Glutamatergic neuron (in vitro differentiated cells): ENCODE results near the gene PTGR2. TPM values are rescaled to one million over a fixed set of nuclear protein-coding genes. Genes with fewer than 3 reads are reported as not detected.
A peak's percentile ranks its signal among the peaks of the same experiment; 100 is the strongest.
"Not testable (repeated sequence)": the region's sequence is repeated elsewhere in the genome, so short reads cannot be mapped to it uniquely, and the experiment has no call there.

Source experiments
- DNase-seq: peaks from one replicate; pipeline ENCODE4 v3.0.0; 2022
- H3K27ac Mint-ChIP-seq: one replicate; pipeline ENCODE4 v1.8.0; 2020; ENCODE audit warnings: mild to moderate bottlenecking, mixed read lengths, inconsistent platforms; ENCODE audit not compliant: unreplicated experiment
- H3K27me3 Mint-ChIP-seq: one replicate; pipeline ENCODE4 v1.8.0; 2020; ENCODE audit warnings: mild to moderate bottlenecking, moderate library complexity, mixed read lengths, inconsistent platforms; ENCODE audit not compliant: unreplicated experiment
- H3K36me3 Mint-ChIP-seq: one replicate; pipeline ENCODE4 v1.8.0; 2020; ENCODE audit warnings: mild to moderate bottlenecking, mixed read lengths, inconsistent platforms; ENCODE audit not compliant: unreplicated experiment
- H3K4me1 Mint-ChIP-seq: one replicate; pipeline ENCODE4 v1.8.0; 2020; ENCODE audit warnings: mild to moderate bottlenecking, low read depth, mixed read lengths, inconsistent platforms; ENCODE audit not compliant: unreplicated experiment
- H3K4me3 Mint-ChIP-seq: one replicate; pipeline ENCODE4 v1.8.0; 2020; ENCODE audit warnings: mild to moderate bottlenecking, mixed read lengths, inconsistent platforms; ENCODE audit not compliant: unreplicated experiment
- H3K9me3 Mint-ChIP-seq: one replicate; pipeline ENCODE4 v1.8.0; 2020; ENCODE audit warnings: mild to moderate bottlenecking, moderate library complexity, mixed read lengths, inconsistent platforms; ENCODE audit not compliant: unreplicated experiment
- total RNA-seq: library from RNA; stranded (reverse); fragmentation: NEBNext Ultra II Directional; extraction: Animal tissue kit (Norgen Biotek cat#: 25700); gene quantifications from one replicate; pipeline ENCODE4 v1.2.1, GENCODE V29; 2021; ENCODE audit not compliant: unreplicated experiment
- TF ChIP-seq, protein P1 (sequence below): fragments of 200-600 bp; sonication (generic); IDR thresholded peaks from one replicate; pipeline ENCODE4 v1.5.0; 2021; ENCODE audit not compliant: partially characterized antibody, unreplicated experiment

Gene PTGR2
- total RNA-seq, 1 donor from 2014 or later: 8.7 TPM

GRCh38 chr14:73887694-73888459 is 36.2 kb downstream of the PTGR2 start:
- peaks cover 2% of the 10 kb centered on the region for H3K9me3 Mint-ChIP-seq
- peaks cover 2% of the 10 kb centered on the region for H3K27me3 Mint-ChIP-seq
- no peak for DNase-seq
- TF ChIP-seq, protein P1, sequence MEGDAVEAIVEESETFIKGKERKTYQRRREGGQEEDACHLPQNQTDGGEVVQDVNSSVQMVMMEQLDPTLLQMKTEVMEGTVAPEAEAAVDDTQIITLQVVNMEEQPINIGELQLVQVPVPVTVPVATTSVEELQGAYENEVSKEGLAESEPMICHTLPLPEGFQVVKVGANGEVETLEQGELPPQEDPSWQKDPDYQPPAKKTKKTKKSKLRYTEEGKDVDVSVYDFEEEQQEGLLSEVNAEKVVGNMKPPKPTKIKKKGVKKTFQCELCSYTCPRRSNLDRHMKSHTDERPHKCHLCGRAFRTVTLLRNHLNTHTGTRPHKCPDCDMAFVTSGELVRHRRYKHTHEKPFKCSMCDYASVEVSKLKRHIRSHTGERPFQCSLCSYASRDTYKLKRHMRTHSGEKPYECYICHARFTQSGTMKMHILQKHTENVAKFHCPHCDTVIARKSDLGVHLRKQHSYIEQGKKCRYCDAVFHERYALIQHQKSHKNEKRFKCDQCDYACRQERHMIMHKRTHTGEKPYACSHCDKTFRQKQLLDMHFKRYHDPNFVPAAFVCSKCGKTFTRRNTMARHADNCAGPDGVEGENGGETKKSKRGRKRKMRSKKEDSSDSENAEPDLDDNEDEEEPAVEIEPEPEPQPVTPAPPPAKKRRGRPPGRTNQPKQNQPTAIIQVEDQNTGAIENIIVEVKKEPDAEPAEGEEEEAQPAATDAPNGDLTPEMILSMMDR: no peak
- no peaks in the 10 kb centered on the region for H3K36me3 Mint-ChIP-seq
- peak overlapping the region; percentile 87 for H3K27ac Mint-ChIP-seq
- peaks cover 11% of the 10 kb centered on the region for H3K4me1 Mint-ChIP-seq
- H3K4me3 Mint-ChIP-seq: peak overlapping the region; percentile 96

DNA sequence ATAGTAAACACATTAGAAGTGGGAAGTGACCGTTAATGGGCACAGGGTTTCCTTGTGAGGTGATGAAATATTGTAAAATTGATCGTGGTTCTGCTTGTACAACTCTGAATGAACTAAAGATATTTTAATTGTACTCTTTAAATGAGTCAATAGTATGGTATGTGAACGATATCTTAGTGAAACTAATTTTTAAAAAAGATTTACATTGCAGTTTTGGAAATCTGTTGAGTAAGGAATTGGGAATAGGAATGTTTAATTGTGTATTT is 36.8 kb downstream of the PTGR2 start:
- Mint-ChIP-seq H3K9me3 (peaks cover 2% of the 10 kb centered on the region), H3K27me3 (peaks cover 2% of the 10 kb centered on the region), H3K36me3 (no peaks in the 10 kb centered on the region), H3K4me1 (peaks cover 11% of the 10 kb centered on the region), H3K27ac (no peak overlapping the region), H3K4me3 (peak overlapping the region; percentile 96)
- no peak for DNase-seq
- TF ChIP-seq, protein P1: no peak

- H3K9me3 Mint-ChIP-seq: peaks cover 2% of the 10 kb centered on the region
- H3K4me1 Mint-ChIP-seq: peaks cover 11% of the 10 kb centered on the region
- no peak for DNase-seq
- TF ChIP-seq, protein P1: no peak
- H3K27me3 Mint-ChIP-seq: peaks cover 2% of the 10 kb centered on the region
- no peak overlapping the region for H3K27ac Mint-ChIP-seq
- no peak overlapping the region for H3K4me3 Mint-ChIP-seq
- no peaks in the 10 kb centered on the region for H3K36me3 Mint-ChIP-seq
These were observed 37.3 kb downstream of the PTGR2 start for GRCh38 chr14:73888971-73889370.

GRCh38 chr14:73889376-73889775 is 37.7 kb downstream of the PTGR2 start:
- Mint-ChIP-seq H3K27me3 (peaks cover 2% of the 10 kb centered on the region), H3K4me3 (no peak overlapping the region), H3K4me1 (peaks cover 11% of the 10 kb centered on the region), H3K27ac (no peak overlapping the region), H3K9me3 (peaks cover 2% of the 10 kb centered on the region), H3K36me3 (no peaks in the 10 kb centered on the region)
- no peak for DNase-seq
- TF ChIP-seq, protein P1: no peak

DNA sequence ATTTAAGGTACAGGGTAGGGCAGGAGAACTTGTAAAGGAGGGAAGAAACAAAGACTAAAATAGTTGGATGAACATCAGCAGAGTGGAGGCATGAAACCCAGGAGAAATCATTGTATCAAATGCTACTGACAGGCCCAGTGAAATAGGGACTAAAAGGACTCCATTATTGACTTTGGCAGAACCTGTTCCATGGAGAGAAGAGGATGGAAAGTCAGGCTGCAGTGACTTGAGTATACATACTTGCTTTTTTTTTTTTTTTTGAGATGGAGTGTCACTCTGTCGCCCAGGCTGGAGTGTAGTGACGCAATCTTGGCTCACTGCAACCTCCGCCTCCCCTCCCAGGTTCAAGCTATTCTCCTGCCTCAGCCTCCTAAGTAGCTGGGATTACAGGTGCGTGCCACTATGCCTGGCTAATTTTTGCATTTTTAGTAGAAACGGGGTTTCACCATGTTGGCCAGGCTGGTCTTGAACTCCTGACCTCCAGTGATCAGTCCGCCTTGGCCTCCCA is 42.6 kb downstream of the PTGR2 start:
- H3K27me3 Mint-ChIP-seq, DNase-seq, H3K27ac Mint-ChIP-seq, H3K4me3 Mint-ChIP-seq, H3K36me3 Mint-ChIP-seq, H3K4me1 Mint-ChIP-seq, H3K9me3 Mint-ChIP-seq: not testable (repeated sequence)
